ENCODE results near the gene EGF.
A peak's percentile ranks its signal among the peaks of the same experiment; 100 is the strongest.
"Not testable (repeated sequence)": the region's sequence is repeated elsewhere in the genome, so short reads cannot be mapped to it uniquely, and the experiment has no call there.

EGF gene

GRCh38 chr4:109914322-109914721 lies 1.6 kb downstream of the EGF start:
- DNase-seq (ENCODE audit: low read depth in 2 of 2, low spot score in 1 of 2): no peak

- DNase-seq (ENCODE audit: low read depth in 2 of 2, low spot score in 1 of 2): no peak
These were observed 2.8 kb downstream of the EGF start for GRCh38 chr4:109915385-109916026.

- DNase-seq (ENCODE audit: low read depth in 2 of 2, low spot score in 1 of 2): no peak
These were observed 3.3 kb downstream of the EGF start for GRCh38 chr4:109916027-109916409.

- DNase-seq (ENCODE audit: low read depth in 2 of 2, low spot score in 1 of 2): no peak
These were observed 8.7 kb downstream of the EGF start for GRCh38 chr4:109921384-109921808.

- DNase-seq (ENCODE audit: low read depth in 2 of 2, low spot score in 1 of 2): no peak
These were observed 12.7 kb downstream of the EGF start for GRCh38 chr4:109925396-109925795.

- DNase-seq (ENCODE audit: low read depth in 2 of 2, low spot score in 1 of 2): no peak
These were observed 15.8 kb downstream of the EGF start for GRCh38 chr4:109928327-109929045.

- DNase-seq (ENCODE audit: low read depth in 2 of 2, low spot score in 1 of 2): no peak
These were observed 17.8 kb downstream of the EGF start for GRCh38 chr4:109930464-109930863.

- no peak for DNase-seq (ENCODE audit: low read depth in 2 of 2, low spot score in 1 of 2)
These were observed 18.2 kb downstream of the EGF start for GRCh38 chr4:109930872-109931271.

- DNase-seq (ENCODE audit: low read depth in 2 of 2, low spot score in 1 of 2): no peak
These were observed 18.6 kb downstream of the EGF start for GRCh38 chr4:109931318-109931717.

GRCh38 chr4:109937352-109937751 lies 24.7 kb downstream of the EGF start:
- DNase-seq (ENCODE audit: low read depth in 2 of 2, low spot score in 1 of 2): not testable (repeated sequence)

- DNase-seq (ENCODE audit: low read depth in 2 of 2, low spot score in 1 of 2): no peak
These were observed 26.5 kb downstream of the EGF start for GRCh38 chr4:109939190-109939589.

- no peak for DNase-seq (ENCODE audit: low read depth in 2 of 2, low spot score in 1 of 2)
These were observed 29.7 kb downstream of the EGF start for GRCh38 chr4:109942292-109942926.

GRCh38 chr4:109943745-109944144 lies 31.1 kb downstream of the EGF start:
- no peak for DNase-seq (ENCODE audit: low read depth in 2 of 2, low spot score in 1 of 2)

- no peak for DNase-seq (ENCODE audit: low read depth in 2 of 2, low spot score in 1 of 2)
These were observed 31.9 kb downstream of the EGF start for GRCh38 chr4:109944591-109944990.

GRCh38 chr4:109945056-109945455 lies 32.4 kb downstream of the EGF start:
- peak in 1 of 2 donors; percentile 1 for DNase-seq (ENCODE audit: low read depth in 2 of 2, low spot score in 1 of 2)

GRCh38 chr4:109946120-109946519 lies 33.4 kb downstream of the EGF start:
- no peak for DNase-seq (ENCODE audit: low read depth in 2 of 2, low spot score in 1 of 2)

- no peak for DNase-seq (ENCODE audit: low read depth in 2 of 2, low spot score in 1 of 2)
These were observed 34.8 kb downstream of the EGF start for GRCh38 chr4:109947457-109947856.

GRCh38 chr4:109947918-109948317 lies 35.2 kb downstream of the EGF start:
- no peak for DNase-seq (ENCODE audit: low read depth in 2 of 2, low spot score in 1 of 2)

- not testable (repeated sequence) for DNase-seq (ENCODE audit: low read depth in 2 of 2, low spot score in 1 of 2)
These were observed 36.5 kb downstream of the EGF start for GRCh38 chr4:109949099-109949718.

- no peak for DNase-seq (ENCODE audit: low read depth in 2 of 2, low spot score in 1 of 2)
These were observed 39.9 kb downstream of the EGF start for GRCh38 chr4:109952612-109953011.

- no peak for DNase-seq (ENCODE audit: low read depth in 2 of 2, low spot score in 1 of 2)
These were observed 40.9 kb downstream of the EGF start for GRCh38 chr4:109953556-109953955.

GRCh38 chr4:109955146-109955545 lies 42.5 kb downstream of the EGF start:
- no peak for DNase-seq (ENCODE audit: low read depth in 2 of 2, low spot score in 1 of 2)
